ENCODE measurements around the gene CD63.

- TF ChIP-seq CTCF (IDR thresholded peaks at IDR 0.05) (no peak), POLR2A (IDR thresholded peaks at IDR 0.05) (no peak)
Observed at GRCh38 chr12:55703288-55703687, 25.5 kb downstream of the CD63 start.
